UCSD-AML1 (cell line): ENCODE measurements around the gene DYNC2I2.
A peak's percentile ranks its signal among the peaks of the same experiment; 100 is the strongest.
"Not testable (repeated sequence)": the region's sequence is repeated elsewhere in the genome, so short reads cannot be mapped to it uniquely, and the experiment has no call there.

Experiments
- DNase-seq: peaks from one replicate; lab custom pipeline; 2025; ENCODE audit not compliant: unreplicated experiment; lab: John Stamatoyannopoulos, UW

Gene DYNC2I2

DNA sequence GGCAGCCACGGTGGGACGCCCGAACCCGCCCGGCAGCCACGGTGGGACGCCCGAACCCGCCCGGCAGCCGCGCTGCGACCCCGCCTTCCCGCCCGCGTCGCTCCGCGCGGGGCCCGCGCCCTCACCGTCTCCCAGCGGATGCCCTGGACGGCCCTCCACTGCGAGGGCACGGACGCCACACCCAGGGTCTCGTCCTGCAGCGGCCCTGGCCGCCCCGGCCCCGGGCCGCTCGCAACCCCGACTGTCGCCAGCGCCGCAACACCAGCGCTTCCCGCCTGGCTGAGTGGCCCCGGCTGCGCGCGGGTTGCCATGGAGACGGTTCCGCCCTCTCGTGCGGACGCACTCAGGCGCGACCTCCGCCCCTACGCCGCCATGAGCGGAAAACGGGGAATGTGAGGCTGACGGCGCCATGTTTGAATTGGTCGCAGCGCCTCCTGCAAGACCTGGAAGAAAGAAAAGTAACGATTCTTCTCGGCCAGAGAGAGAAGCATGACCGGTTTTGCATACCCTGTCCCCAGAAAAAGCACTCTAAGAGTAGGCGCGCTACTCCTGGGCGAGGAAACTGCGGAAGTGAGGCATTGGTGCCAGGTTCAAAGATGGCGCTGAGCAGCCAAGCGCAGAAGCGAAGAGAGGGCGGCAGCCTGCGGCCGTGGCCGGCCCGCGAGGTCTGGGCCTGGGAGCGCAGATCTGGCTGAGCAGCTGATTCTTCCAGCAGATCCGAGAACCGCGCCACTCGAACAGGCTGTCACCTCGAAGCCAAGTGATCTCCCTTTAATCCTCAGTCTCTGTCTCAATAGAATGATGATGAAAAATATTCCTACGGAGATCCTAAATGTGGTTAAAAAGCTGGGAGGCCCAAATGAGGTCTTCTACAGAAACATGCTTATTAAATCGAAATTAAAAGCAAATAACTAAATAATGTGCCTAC is at the start of gene DYNC2I2:
Gene DYNC2I2, minus strand, starts transcription at position 432 of the 928 bp plus-strand sequence. Its CDS starts 121 bp downstream, at position 311.
- peak; percentile 95 for DNase-seq

DNA sequence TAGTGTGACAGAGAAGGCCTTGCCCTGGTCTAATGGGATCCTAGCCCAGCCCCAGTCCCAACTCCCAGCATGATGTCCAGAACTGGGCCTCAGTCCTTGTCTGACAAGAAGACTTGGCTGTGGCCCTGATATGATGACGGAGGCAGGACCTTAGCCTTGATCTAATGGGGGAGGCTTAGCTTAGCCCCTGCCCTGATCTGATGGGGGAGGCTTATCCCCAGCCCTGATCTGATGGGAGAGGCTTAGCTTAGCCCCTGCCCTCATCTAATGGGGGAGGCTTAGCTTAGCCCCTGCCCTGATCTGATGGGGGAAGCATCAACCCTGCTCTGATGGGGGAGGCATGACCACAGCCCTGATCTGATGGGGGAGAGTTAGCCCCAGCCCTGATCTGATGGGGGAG is 49.4 kb upstream of the DYNC2I2 start:
- no peak for DNase-seq

DNA sequence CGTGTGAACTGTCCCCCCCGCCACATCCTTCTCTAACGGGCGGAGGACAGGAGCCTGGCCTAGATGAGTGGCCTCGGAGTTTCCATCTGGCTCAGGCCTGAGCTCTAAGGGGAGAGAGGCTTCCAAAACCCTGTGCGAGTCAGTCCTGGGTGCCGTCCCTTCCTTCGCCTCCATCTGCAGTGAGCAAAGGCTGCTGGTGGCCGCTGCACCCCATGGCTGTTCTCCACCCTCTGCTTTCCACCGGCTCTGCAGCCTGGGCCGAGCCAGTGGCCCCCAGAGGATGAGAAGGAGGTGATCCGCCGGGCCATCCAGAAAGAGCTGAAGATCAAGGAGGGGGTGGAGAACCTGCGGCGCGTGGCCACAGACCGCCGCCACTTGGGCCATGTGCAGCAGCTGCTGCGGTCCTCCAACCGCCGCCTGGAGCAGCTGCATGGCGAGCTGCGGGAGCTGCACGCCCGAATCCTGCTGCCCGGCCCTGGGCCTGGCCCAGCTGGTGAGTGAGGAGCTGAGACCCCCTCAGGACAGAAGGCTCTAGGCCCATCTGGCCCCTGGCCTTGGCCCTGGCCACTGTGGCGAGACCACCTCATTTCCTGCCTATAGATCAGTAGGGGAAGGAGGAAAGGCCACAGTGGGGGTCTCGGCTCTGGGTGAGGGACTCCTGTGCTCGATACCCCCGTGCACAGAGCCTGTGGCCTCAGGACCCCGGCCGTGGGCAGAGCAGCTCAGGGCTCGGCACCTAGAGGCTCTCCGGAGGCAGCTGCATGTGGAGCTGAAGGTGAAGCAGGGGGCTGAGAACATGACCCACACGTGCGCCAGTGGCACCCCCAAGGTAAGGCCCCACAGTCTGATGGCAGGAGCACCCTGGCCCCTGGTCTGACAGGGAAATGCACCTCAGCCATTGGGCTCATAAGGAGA is 48.7 kb upstream of the DYNC2I2 start:
- DNase-seq: no peak

DNA sequence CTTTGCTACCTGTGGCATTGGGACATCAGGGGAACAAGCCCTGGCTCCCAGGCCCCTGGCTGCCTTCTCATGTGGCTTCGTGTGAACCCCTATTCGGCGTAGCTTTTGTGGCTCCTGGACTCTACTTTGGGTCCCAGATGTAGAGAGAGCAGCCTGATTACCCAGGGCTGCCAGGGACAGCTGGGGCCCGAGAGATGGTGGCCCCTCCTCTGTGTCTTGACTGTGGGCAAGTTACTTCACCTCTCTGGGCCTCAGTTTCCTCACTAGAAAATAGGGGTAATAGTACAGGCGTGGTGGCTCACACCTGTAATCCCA is 47.7 kb upstream of the DYNC2I2 start:
- DNase-seq: no peak

DNA sequence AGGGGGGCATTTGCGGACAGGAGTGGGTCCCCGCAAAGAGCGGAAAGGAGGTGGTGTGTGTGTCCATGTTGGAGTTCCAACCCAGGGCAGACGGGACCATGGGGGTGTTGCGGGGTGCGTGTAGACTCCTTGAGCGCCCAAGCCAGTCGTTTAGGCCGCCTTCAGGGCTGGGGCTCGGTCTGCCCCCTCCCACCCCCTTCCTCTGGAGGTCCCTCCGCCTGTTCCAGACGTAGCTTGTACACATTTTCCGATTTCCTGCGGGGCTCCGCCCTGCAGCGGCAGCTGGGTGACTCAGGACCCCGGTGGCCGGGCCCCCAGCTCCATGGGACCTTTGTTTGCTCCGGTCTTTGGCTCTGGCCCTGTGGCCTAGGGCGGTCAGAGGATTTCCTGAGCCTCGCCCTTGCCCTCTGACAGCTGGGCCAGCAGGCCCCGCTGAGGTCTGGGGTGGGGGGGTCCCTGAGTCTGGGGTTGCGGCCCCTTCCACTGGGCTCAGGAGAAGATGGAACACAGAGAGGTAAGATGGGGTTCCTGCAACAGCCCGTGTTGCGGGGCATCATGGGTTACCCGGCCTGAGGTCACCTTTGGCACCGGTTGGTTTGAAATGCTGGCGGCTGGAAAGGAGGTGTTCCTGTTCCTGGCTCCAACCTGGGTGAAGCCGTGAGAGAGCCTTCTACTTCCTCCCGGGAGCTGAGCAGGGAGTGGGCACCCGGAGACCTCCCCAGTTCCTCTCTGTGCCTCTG is 47.1 kb upstream of the DYNC2I2 start:
- DNase-seq: peak; percentile 64

DNA sequence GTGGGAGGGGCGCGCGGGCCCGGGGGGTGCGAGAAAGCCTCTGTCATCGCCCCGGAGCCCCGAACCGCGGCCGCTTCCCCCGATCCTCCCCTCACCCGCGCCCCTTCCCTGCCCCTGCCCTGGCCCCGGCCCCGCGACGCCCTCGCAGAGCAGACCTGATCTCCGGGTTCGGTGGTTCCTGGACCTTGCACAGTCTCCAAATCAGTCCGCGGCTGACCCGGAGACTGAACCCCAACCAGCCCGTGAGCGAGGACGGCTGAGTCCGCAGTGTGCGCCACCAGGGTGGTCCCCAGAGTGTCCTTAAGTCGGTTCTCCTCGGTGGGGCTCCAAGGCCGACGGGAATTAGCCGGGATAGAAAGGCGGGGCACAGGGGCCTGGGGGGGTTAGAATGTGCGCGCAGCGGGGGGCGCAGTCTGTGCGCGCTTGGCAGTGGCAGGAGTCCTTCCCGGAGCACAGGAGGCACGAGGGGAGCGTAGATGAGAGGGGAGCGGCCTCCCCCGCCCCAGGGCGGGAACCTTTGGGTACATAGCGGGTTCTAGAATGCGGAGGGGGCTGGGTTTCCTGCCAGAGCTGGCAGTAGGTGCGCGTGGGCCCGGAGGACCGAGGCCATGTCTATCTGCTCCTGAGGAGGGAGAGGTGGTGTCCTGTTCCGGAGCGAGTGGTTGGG is 46.4 kb upstream of the DYNC2I2 start:
- peak; percentile 64 for DNase-seq

DNA sequence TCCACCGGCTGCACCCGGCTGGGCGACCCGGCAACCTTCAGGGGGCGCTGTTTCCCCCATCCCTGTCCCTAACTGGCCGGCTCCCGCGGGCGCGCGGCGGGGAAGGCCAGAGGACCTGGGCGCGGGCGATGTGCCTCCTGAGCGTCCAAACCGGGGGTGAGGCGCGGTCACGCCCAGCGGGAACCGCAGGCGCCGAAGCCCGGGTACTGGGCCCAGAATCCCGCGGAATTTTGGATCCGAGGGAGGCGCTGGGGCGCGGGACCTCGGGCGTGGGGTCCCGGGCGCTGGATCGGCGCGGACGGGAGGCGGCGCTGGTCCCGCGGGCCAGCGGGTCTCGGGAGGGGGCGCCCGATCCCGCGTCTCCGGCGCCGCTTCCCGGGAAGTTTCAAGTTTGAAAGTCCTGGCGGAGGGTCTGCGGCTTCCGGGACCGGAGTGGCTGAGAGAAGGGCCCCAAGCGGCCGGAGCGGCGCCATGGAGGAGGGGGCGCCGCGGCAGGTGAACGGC is 45.9 kb upstream of the DYNC2I2 start, which contains the start of gene PKN3:
Gene PKN3, plus strand, starts transcription at position 59 of the 504 bp plus-strand sequence. Its CDS starts 413 bp downstream, at position 472.
- peak; percentile 88 for DNase-seq

DNA sequence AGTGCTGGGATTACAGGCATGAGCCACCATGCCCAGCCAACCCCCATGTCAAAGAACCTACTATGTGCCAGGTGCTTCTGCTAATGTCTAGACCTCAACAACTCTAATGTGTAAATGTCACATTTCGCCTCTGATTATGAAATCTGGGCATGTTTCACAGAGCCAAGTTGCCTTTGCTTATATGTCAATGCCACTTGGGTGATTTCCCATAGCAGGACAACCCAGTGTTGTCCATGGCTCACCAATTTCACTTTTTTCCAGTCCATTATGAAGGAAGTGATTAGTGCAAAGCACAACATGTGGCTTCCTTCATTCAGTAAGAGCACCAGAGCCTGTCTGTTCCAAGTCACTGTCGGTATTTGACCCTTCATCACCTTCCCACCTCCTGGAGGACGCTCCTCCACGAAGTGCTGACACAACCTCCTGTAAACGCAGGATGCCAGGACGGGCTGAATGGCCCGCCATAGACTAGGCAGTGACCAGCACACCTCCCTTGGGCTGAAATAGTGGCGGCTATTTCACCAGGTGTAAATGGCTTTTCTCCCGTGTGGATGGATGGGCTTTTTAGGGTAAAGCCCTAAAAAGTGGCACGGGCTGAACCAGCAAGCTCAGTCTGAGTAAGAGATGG is 44.7 kb upstream of the DYNC2I2 start:
- DNase-seq: no peak

DNA sequence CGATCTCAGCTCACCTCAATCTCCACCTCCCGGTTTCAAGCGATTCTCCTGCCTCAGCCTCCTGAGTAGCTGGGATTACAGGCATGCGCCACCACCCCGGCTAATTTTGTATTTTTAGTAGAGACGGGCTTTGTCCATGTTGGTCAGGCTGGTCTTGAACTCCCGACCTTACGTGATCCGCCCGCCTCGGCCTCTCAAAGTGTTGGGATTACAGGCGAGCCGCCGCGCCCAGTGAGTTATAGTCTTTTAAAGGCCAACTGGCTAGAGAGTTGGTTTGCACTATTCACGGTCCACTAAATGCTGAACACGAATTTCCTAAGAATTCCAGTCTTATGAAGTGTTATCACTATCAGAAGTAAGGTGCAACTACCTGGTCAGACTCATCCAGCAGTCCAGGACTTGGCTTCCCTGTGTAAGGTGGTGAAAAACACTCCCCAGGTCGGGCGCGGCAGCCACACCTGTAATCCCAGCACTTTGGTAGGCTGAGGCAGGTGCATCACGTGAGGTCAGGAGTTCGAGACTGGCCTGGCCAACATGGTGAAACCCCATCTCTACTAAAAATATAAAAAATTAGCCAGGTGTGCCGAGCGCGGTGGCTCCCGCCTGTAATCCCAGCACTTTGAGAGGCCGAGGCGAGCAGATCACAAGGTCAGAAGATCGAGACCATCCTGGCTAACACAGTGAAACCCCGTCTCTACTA is 42.6 kb upstream of the DYNC2I2 start:
- DNase-seq: not testable (repeated sequence)

DNA sequence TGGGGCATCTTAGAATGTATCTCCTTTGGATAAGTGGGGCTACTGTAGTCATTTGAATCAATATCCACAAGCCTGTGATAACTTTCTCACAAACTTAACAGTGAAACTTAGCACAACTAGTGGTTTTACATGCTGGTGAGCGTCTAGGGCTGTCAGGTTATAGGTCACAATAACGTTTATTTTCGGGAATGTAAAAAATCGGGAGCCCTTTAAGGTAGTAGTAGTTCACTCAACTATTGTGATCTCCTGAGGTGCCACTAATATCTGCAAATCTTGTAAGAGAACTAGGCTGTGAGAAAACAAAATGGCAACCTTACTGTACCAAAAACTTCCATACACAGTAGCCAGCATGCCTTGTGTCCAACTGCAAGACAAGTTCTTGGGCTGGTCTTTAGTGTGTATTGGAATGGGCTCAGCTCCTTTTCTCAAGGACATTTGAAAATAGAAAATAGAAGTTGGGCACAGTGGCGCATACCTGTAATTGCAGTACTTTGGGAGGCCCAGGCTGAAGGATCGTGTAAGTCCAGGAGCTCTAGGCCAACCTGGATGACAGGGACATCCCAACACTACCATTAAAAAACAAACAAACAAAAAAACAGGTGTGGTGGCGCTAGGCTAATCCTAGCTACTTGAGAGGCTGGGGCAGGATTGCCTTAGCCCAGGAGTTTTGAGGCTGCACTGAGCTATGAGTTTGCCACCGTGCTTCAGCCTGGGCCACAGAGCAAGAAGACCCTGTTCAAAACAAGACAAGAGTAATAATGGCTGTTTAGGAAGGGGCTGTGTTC is 40.5 kb upstream of the DYNC2I2 start:
- DNase-seq: no peak

DNA sequence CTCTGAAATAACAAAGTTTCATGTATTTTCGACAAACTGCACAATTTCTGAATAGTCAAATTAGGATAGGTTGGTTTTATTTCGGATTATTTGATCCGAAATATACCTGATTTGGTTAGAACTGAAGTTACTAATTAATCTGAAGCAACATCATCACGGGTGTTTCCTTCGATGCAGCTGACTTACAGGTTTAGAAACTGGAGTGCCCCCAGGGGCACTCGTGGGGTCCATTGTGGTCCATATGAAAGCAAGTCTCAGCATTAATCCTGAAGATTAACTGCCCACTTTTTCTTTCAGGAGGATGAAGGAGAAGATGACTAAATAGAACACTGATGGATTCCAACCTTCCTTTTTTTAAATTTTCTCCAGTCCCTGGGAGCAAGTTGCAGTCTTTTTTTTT is 37.7 kb upstream of the DYNC2I2 start:
- DNase-seq: no peak

DNA sequence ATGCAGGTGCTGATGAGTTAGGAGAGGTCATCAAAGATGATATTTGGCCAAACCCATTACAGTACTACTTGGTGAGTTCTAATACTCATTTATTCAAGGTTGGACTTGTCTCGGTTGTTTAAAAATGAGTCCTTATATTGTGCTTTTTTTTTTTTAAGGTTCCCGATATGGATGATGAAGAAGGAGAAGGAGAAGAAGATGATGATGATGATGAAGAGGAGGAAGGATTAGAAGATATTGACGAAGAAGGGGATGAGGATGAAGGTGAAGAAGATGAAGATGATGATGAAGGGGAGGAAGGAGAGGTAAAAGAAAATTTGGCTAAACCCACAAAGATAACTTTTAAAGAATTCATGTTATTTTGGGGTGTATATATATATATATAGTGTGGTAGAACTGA is 37.1 kb upstream of the DYNC2I2 start:
- not testable (repeated sequence) for DNase-seq

DNA sequence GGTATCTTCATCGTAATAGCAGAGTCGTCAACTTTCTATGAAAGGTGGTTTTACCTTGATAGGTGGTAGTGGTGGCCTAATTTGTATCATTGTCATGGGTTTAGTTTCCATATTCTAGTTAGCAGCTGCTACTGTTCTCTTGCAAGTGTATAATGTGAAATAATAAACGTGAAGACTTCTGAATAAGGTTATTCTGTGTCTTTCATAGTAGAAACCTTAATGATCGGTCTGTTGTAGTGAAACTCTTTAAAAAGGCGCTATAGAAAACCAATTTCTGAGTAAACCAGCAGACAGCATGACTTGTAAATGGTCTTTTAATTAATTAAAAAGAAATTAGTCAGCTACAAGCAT is 34.0 kb upstream of the DYNC2I2 start:
- no peak for DNase-seq

DNA sequence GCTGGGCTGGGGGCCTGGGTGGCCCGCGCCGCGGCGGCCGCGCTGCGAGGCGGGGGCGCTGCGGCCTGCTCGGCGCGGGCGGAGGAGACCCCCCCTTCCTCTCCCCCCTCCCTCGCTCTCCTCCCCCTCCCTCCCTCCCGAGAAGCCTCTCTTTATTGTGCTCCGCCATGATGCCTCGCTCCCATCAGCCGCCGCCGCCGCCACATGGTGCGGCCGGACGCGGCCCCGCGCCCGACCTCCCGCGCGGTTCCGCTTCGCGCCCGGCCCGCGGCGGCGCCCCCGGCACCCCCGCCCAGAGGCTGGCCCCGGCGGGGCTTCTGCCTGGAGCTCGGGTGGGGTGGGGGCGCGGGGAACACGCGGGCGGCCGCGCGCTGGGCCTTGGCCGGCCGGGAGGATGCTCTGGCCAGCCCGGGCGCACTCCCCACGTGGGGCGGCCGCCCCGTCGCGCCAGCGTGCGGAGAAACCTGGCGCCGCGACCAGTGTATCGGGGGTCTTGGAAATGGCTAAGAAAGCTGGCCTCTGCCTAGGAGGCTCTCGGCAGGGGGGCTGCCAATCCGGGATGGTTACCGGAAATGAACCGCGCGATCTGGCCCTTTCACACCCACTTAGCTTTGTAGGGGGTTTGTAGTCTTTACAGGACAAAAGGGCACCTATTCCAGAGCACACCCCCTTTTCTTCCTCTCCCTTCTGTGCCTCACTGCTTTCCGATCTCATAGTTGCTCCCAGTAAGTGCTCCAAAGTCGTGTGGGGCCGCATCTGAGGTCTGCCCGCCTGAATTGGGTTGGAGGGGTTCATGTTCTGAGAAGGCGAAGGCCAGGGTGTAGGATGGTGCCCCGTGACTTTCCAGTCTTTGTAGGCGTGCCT is 33.4 kb upstream of the DYNC2I2 start:
- no peak for DNase-seq

DNA sequence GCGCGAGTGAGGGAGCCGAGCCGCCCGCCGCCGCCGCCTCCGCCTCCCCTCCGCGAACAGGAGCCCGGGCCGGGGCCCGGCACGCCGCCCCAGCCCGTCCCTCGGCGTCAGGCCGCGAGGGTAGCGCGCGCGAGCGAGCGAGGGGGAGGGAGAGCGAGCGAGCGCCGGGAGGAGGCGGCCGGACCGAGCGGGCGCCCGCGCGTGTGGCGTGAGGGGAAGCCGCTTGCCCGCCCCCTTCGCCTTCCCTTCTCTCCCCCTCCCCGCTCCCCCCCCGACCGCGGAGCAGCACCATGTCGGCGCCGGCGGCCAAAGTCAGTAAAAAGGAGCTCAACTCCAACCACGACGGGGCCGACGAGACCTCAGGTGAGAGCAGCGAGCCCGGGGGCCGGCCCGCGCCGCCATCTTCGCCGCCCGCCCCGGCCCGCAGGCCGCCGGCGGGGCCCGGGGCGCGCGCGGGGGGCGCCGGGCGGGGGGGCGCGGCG is 32.7 kb upstream of the DYNC2I2 start:
- no peak for DNase-seq

DNA sequence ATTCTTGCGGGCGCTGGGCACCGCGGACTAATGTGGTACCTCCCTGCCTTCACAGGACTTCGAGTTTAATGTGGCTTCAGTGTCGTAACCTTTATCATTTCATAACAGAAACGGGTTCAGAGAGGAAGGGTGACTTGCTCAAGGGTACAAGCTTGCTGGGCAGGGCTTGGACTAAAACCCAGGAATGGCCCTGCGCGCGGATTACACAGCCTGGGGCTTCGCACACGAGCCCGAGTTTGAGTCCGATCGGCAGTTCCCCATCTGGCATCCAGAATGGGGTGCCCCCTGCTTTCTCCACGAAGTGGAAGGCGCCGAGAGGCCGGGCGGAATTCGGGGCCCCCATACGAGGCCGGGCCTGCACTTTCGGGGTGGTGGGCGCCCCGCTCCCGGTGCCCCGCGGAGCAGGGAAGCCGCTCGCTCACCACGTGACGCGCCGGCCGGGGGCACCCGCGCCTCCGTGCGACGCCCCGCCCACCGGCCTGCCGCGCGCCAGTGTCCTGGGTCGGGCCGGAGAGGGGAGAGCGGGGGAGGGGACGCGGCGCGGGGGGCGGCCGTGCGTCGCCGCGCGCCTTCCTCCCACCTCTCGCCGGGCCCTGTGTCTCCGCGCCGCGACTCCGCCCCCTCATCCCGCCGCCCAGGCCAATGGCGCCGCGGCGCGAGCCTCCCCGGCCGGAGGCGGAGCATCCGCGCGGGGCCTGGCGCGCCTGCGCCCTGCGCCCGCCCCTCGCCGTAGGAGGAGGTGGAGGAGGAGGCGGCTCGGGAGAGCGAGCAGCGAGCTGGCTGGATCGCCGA is 32.0 kb upstream of the DYNC2I2 start, which contains the start of gene SET:
Gene SET, plus strand, starts transcription at position 722 of the 792 bp plus-strand sequence. CDS start 361 bp downstream, outside the sequence.
- peak; percentile 98 for DNase-seq

DNA sequence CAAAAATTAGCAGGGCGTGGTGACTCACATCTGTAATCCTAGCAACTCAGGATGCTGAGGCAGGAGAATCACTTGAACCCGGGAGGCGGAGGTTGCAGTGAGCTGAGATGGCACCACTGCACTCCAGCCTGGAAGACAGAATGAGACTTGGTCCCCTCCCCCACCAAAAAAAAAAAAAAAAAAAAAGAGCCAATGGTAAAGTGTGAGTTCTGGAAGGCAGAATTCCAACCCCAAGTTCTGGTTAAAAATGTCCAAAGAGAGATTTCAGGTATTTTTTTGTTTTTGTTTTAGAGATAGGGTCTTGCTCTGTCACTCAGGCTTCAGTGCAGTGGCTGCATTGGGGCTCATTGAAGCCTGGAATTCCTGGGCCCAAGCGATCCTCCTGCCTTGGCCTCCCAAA is 30.8 kb upstream of the DYNC2I2 start:
- DNase-seq: no peak
